Stimulated activated CD4-positive, alpha-beta T cell treated with anti-CD3 and anti-CD28 coated beads, Interleukin-15, amount 100 ng/mL, for 48 hours (primary cell): ENCODE measurements around the gene SPECC1.

Experiments used
- DNase-seq, 2 donors: peaks; one replicate each; pipeline ENCODE4 v3.0.0-alpha.2; 2020; ENCODE audit warnings: low read depth in 2 of 2

SPECC1 gene

DNA sequence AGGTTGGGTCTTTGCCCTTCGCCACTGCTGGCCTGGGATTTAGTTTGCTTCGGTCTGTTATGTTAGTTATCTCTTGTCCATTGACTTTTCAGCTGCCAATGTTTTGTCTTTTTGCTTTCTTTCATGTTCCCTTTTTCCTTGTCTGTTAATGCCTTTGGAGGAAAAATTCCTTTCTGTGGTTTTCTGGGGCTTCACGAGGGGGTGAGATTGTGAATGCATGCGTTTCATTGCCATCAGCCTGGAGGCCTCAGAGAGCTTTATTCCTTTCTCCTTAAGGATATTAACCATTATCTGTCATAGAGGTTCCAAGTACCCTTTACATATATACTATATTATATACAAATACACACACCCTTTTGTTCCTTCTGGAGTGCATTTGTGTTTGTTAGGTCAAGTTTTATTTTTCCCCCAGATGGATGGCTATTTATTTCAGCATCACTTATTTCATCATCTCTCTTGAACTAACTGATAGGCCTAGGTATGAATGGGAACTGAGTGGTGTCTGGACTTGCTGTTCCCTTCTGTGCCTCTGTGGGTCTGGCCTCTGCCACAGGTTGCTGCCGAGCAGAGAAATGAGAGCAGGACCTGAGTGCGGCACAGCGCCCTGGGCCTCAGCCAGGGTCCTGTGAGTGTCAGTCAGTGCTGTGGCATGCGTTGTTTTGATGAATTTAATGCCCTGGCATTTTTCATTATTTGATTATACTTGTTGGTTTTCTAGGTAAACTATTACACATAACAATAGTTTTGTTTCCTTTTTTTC, 264.8 kb downstream of the SPECC1 start:
- no peak for DNase-seq

DNA sequence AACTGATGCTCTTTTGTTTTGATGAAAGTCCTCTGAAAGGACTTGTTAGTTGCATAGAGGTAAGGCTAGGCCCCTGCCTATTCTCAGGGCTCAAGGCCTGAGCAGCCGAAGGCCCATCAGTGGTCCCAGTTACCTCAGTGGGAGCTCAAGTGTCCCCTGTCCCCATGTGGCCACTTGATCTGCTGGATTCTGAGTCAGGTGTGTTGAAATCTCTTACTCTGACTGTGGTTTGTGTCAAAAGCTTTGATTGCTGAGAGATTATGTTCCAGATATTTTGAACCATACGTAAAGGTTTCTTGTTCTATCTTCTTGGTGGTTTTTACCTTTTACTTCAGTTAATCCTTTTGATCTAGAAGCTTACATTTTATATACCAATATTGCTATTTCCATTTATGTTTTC, 266.5 kb downstream of the SPECC1 start:
- no peak for DNase-seq

DNA sequence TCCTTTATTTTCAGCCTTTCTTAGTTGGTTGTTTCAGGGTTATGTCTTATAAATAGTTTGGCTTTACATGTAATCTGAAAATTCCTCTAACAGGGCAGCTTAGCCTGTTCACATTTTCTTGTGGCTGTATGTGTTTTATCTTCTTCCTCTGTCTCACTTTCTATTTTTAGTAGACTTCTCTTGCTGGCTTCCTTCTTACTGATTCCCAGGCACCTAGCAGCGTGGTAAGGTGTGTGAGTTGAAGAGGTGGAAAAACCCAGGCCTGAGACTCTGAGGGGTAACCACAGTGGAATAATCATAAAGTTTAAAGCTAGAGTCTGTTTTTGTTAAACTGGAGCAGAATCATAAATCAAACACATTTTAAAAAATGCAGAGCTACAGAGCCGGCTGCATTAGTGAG, 267.3 kb downstream of the SPECC1 start:
- no peak for DNase-seq

DNA sequence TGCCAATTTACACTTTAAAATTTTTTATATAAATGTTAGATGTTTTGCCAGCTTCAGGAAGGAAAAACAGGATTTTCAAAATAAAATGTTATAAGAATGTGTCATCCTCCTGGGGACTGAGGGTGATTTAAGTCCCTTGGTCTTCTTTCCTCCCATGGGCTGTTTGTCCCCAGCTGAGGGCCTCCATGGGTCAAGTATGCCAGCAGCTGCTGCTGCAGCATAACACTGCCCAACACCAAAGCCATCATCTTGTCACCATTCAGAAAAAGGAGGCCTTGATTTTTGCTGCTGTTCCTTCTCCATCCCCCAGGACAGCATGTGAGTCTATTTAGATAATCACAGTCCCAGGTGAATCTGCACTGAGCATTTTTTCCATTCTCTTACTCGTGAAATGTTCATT, 269.6 kb downstream of the SPECC1 start:
- no peak for DNase-seq

DNA sequence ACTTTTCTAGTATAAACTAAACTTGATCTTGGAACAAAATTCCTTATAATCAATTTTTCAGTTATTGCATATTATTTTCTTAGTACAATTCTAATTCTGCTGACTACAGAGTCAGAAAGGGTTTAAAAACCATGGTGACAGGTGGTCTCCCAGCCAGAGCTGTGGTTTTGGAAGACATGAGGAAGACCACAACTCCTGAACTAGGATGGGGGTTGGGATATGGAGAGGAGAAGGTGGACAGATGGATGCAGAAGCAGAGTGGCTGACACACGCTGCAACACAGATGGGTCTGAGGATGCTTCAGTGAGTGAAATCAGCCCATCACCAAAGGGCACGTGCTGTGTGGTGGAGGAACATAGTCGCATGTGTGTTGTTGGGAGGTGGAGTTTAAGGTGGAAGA, 270.5 kb downstream of the SPECC1 start:
- no peak for DNase-seq

DNA sequence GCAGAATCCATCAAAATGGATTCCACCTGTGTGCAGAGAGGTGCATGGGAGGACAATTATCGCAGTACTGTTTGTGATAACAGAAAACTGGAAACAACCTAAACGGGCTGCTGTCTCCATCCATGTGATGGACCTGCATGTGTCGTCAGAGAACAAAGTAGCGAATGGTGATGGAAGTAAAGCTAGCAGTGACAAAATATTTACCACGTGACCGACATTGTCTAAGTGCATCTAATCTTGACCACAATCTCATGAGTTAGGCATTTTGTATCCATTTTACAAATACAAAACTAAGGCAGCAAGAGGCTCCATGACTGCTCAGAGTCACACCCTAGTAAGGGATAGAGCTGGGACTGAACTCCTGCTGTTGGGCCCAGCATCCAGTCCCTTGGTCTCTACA, 270.9 kb downstream of the SPECC1 start:
- DNase-seq, result no peak

DNA sequence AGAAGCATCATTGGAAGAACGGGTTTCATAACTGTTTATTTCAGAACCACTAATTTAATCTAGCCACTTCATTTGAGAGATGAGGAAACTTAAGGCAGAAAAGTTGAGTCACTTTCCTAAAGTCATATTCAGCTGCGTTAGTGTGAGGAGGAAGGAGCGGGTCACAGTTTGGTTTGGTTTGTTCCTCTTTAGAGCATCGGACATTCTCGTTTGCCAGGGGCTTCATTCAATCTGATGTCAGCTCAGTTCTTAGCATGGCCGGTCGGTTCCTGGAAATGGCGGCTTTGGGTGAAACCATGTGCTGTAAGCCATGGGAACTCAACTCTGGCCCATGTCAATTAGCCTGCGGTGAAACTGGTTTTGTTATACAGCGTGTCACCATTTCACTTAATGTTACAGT, 271.7 kb downstream of the SPECC1 start:
- no peak for DNase-seq

GRCh38 chr17:20281860-20282259, 272.7 kb downstream of the SPECC1 start:
- no peak for DNase-seq

GRCh38 chr17:20282526-20283308, 273.6 kb downstream of the SPECC1 start:
- DNase-seq, result no peak

DNA sequence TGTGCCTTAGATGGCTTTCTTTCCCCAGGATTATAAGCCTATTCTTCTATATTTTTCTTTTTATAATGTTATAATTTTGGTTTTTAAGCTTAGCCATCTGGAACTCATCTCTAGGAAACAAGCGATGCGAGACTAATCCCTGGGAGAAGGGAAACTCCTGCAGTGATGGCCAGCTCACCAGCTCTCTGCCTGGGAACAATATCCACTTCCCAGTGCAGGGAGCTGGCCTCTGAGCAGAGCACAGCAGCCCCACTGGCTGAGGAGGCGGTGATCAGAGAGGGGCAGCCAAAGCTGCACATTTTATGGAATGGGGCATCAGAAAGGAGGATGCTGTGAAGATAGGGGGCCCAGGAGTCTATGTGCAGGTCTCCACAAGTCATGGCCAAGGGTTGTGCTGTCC, 274.9 kb downstream of the SPECC1 start:
- DNase-seq, result no peak

GRCh38 chr17:20284570-20285295, 275.6 kb downstream of the SPECC1 start:
- DNase-seq, result no peak

DNA sequence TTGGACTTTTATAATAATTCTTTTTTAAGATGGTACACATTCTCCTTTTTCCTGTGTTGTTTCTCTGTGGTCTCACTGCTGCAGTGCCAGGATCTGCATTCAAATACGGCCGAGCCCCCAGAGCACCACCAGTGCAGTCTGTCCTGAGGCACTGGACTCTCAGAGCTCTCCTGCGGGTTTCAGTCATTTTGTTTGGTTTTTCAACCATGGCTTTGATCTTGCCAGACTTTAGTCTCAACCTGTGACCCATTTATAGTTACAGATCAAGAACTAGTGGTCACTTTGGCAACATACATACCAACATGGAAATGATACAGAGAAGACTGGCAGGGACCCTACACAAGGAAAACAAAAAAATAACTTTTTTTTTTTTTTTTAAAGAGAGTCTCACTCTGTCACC, 280.8 kb downstream of the SPECC1 start:
- DNase-seq, result no peak

DNA sequence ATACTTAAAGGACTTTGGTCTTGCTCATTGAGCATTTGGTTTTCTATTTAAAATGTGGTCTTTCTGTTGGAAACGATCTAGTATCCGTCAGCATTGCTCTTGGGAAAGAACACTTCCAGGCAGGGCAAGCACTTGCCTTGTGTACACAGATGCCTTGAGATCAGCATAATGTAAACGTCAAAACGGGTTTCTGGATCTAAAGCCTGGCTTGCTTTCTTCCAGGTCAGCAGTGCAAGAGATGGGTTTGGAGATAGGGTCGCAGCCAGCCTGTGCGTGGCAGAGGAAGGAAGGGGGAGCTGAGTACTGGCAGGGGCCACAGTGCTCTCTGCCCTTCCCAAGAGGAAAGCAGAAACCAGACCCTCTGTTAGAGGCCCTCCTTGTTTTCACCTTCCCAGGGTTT, 282.7 kb downstream of the SPECC1 start:
- DNase-seq, result no peak

GRCh38 chr17:20293501-20293900, 284.3 kb downstream of the SPECC1 start:
- no peak for DNase-seq

DNA sequence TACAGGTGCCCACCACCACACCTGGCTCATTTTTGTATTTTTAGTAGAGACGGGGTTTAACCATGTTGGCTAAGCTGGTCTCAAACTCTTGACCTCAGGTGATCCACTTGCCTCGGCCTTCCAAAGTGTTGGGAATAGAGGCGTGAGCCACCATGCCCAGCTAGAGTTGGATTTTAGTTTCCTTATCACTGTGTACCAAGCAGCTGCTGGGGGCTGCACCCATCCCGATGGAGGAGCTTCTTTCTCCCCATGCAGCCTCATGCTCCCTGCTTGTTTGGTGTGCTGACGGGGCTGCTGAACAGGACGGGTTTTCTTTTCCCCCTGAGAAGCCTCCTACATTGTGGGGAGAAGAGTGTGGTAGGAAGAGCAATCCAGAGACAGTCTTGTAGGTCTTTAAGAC, 285.0 kb downstream of the SPECC1 start:
- DNase-seq, result no peak

GRCh38 chr17:20299013-20299412, 289.9 kb downstream of the SPECC1 start:
- no peak for DNase-seq

DNA sequence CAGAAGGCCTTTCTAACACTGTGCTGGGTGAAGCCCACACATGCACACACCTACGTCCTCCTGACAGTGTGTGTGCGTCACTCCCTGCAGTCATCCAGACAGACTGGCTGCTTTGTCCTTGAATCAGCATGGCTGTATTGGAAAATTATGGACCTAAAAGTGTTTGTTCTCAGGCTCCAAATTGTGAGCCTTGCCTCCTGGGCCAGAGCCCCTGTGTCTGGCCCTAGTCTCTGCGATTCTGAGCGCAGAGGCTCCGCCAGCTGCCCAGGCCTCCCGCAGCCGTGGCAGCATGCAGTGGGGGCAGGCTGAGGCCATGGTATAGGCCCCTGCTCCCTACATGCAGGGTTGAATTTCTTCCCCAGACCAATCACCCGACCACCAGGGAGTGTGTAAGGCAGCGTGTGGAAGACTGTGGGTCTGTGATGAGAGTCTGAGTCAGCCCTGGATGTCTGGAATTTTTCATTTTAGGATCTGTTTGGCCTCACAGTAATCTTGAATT, 291.3 kb downstream of the SPECC1 start:
- no peak for DNase-seq

DNA sequence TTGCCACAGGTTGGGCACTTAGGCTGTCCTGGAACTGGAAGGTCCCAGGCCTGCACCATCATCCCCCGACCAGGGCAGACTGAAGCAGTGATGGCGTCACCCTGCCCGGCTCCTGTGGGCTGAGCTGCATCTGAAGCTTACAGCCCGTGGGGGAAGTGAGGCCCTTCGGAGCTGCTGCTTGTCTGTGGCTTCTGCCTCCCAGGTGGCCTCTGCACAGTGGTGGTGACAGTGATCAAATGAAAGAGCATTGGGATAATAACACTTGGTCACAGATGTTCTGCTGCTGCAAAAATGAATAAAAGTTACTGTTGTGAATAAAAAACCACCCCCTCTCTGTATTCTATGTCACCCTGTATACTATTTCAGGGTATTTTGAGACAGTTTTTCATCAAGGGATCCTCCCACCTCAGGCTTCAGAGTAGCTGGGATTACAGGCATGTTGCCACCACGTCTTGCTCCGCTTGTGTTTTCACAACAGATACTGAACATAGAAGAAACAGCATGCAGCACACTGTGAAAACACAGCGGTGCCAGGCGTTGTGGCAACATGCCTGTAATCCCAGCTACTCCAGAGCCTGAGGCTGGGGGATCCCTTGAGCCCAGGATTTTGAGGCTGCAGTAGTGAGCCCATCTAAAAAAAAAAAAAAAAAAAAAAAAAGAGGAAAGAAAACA, 293.2 kb downstream of the SPECC1 start:
- DNase-seq, result no peak

GRCh38 chr17:20304961-20305360, 295.8 kb downstream of the SPECC1 start:
- DNase-seq, result no peak

GRCh38 chr17:20306924-20307323, 297.8 kb downstream of the SPECC1 start:
- no peak for DNase-seq

GRCh38 chr17:20307326-20307910, 298.3 kb downstream of the SPECC1 start:
- no peak for DNase-seq

- DNase-seq, result no peak
These were observed 301.3 kb downstream of the SPECC1 start for GRCh38 chr17:20310481-20310880.
